ENCODE data around the gene DRAXIN. TPM values are rescaled to one million over a fixed set of nuclear protein-coding genes. Genes with fewer than 3 reads are reported as not detected.

The DRAXIN gene
- total RNA-seq, 1 experiment from 2014 or later = 0.05 TPM

DNA sequence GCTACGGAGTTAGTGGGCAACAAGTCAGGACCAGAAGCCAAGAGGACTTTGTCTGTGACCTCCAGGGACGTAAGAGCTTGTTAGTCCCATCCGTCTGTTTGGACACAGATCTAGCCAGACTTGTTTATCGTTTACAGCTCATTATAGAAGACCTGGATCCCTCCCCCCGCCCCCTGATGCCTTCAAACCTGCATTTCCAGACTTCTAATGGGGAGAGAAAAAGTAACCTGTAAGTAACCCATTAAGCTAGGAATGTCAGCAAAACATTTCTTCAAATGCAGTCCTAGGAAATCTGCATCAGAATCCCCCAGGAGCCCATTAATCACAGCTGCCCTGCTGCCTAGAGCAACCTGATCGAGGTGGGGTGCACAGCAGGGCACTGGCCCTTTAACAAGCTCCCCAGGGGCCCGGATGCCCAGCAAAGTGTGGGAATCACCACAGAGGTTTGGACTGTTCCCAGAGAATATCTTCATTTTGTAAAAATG lies 9.2 kb upstream of the DRAXIN start:
- TF ChIP-seq, protein P1, sequence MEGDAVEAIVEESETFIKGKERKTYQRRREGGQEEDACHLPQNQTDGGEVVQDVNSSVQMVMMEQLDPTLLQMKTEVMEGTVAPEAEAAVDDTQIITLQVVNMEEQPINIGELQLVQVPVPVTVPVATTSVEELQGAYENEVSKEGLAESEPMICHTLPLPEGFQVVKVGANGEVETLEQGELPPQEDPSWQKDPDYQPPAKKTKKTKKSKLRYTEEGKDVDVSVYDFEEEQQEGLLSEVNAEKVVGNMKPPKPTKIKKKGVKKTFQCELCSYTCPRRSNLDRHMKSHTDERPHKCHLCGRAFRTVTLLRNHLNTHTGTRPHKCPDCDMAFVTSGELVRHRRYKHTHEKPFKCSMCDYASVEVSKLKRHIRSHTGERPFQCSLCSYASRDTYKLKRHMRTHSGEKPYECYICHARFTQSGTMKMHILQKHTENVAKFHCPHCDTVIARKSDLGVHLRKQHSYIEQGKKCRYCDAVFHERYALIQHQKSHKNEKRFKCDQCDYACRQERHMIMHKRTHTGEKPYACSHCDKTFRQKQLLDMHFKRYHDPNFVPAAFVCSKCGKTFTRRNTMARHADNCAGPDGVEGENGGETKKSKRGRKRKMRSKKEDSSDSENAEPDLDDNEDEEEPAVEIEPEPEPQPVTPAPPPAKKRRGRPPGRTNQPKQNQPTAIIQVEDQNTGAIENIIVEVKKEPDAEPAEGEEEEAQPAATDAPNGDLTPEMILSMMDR (IDR thresholded peaks at IDR 0.05; ENCODE audit: insufficient read depth in 1 of 2, low read depth in 1 of 2, low read length in 1 of 2, severe bottlenecking in 1 of 2, unreplicated experiment in 1 of 2) = no peak
- Mint-ChIP-seq H3K27ac (ENCODE audit: unreplicated experiment) (no peak overlapping the region), H3K4me1 (ENCODE audit: low read depth, unreplicated experiment) (no peaks in the 10 kb centered on the region), H3K36me3 (ENCODE audit: insufficient read depth, unreplicated experiment) (peaks cover 7% of the 10 kb centered on the region), H3K27me3 (ENCODE audit: insufficient read depth, unreplicated experiment) (no peaks in the 10 kb centered on the region), H3K9me3 (ENCODE audit: unreplicated experiment) (no peaks in the 10 kb centered on the region), H3K4me3 (ENCODE audit: unreplicated experiment) (peak overlapping the region; percentile 83)
- intact Hi-C loops (cut with micrococcal nuclease; ENCODE audit: unreplicated experiment) = no loop called here
- Histone ChIP-seq H3K4me1 (no peaks in the 10 kb centered on the region), H3K27me3 (replicated peaks; ENCODE audit: control insufficient read depth, insufficient read depth, low read length) (peaks cover 1% of the 10 kb centered on the region; the same call in 1 of the 2 replicates), H3K9me3 (no peaks in the 10 kb centered on the region), H3K4me3 (ENCODE audit: low read depth, low read length) (no peak overlapping the region), H3K36me3 (ENCODE audit: control insufficient read depth, insufficient read depth, low read length) (no peaks in the 10 kb centered on the region)
- BruUV-seq (replicated peaks) = no TSS peak
- DNase-seq = no peak
- CTCF ChIA-PET = interaction anchor here (1.1 kb wide), 1 partner anchor 13 kb away, joined by 4 read pairs; no protein-coding TSS in a partner anchor
- POLR2A ChIA-PET = no interaction called here

DNA sequence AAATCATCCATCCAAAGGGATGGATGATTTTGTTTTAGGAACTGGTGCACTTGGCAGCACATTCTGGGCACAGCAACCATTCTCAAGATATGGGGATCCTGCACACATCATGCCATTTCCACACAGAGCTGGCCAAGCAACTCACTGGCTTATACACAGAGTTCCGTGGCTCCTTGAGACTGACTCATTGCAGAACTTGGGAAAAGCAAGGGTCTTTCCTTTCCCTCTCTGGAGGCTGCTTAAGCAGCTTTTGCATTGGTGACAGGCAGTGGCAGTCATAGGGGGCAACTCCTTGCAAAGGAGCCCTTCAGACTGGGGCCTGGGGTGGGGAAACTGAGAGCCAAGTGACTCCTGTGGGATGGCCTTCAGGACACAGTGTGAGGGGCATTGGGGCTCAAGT lies 8.7 kb upstream of the DRAXIN start:
- Mint-ChIP-seq H3K4me3 (ENCODE audit: unreplicated experiment) (no peak overlapping the region), H3K36me3 (ENCODE audit: insufficient read depth, unreplicated experiment) (peaks cover 7% of the 10 kb centered on the region), H3K27ac (ENCODE audit: unreplicated experiment) (no peak overlapping the region), H3K4me1 (ENCODE audit: low read depth, unreplicated experiment) (no peaks in the 10 kb centered on the region), H3K27me3 (ENCODE audit: insufficient read depth, unreplicated experiment) (no peaks in the 10 kb centered on the region), H3K9me3 (ENCODE audit: unreplicated experiment) (no peaks in the 10 kb centered on the region)
- H3K36me3 ChIP-seq (ENCODE audit: control insufficient read depth, insufficient read depth, low read length) = no peaks in the 10 kb centered on the region
- no peak overlapping the region for H3K4me3 ChIP-seq (ENCODE audit: low read depth, low read length)
- DNase-seq = no peak
- intact Hi-C loops (cut with micrococcal nuclease; ENCODE audit: unreplicated experiment) = no loop called here
- CTCF ChIA-PET = interaction anchor here (1.1 kb wide), 1 partner anchor 19 kb away, joined by 3 read pairs; the partner anchor contains the start of gene FBXO6
- POLR2A ChIA-PET = no interaction called here
- H3K9me3 ChIP-seq = no peaks in the 10 kb centered on the region
- H3K4me1 ChIP-seq = no peaks in the 10 kb centered on the region
- peaks cover 1% of the 10 kb centered on the region; the same call in 1 of the 2 replicates for H3K27me3 ChIP-seq (replicated peaks; ENCODE audit: control insufficient read depth, insufficient read depth, low read length)
- TF ChIP-seq, protein P1 (IDR thresholded peaks at IDR 0.05; ENCODE audit: insufficient read depth in 1 of 2, low read depth in 1 of 2, low read length in 1 of 2, severe bottlenecking in 1 of 2, unreplicated experiment in 1 of 2) = no peak
- no TSS peak for BruUV-seq (replicated peaks)

GRCh38 chr1:11684070-11684469 lies 7.4 kb upstream of the DRAXIN start:
- no peaks in the 10 kb centered on the region for H3K27me3 Mint-ChIP-seq (ENCODE audit: insufficient read depth, unreplicated experiment)
- no peaks in the 10 kb centered on the region for H3K9me3 Mint-ChIP-seq (ENCODE audit: unreplicated experiment)
- BruUV-seq (replicated peaks) = no TSS peak
- CTCF ChIA-PET = no interaction called here
- H3K27ac Mint-ChIP-seq (ENCODE audit: unreplicated experiment) = no peak overlapping the region
- no peak for DNase-seq
- H3K4me3 ChIP-seq (ENCODE audit: low read depth, low read length) = no peak overlapping the region
- H3K36me3 Mint-ChIP-seq (ENCODE audit: insufficient read depth, unreplicated experiment) = peaks cover 7% of the 10 kb centered on the region
- no peaks in the 10 kb centered on the region for H3K36me3 ChIP-seq (ENCODE audit: control insufficient read depth, insufficient read depth, low read length)
- peaks cover 1% of the 10 kb centered on the region; the same call in 1 of the 2 replicates for H3K27me3 ChIP-seq (replicated peaks; ENCODE audit: control insufficient read depth, insufficient read depth, low read length)
- no peak overlapping the region for H3K4me3 Mint-ChIP-seq (ENCODE audit: unreplicated experiment)
- POLR2A ChIA-PET = no interaction called here
- no peaks in the 10 kb centered on the region for H3K9me3 ChIP-seq
- intact Hi-C loops (cut with micrococcal nuclease; ENCODE audit: unreplicated experiment) = no loop called here
- H3K4me1 Mint-ChIP-seq (ENCODE audit: low read depth, unreplicated experiment) = no peaks in the 10 kb centered on the region
- TF ChIP-seq, protein P1 (IDR thresholded peaks at IDR 0.05; ENCODE audit: insufficient read depth in 1 of 2, low read depth in 1 of 2, low read length in 1 of 2, severe bottlenecking in 1 of 2, unreplicated experiment in 1 of 2) = no peak
- no peaks in the 10 kb centered on the region for H3K4me1 ChIP-seq
